Stimulated activated CD8-positive, alpha-beta memory T cell treated with anti-CD3 and anti-CD28 coated beads, Interleukin-4, amount 100 ng/mL, for 24 hours (primary cell): ENCODE results near the gene ZNF136.

ENCODE experiments used
- DNase-seq: peaks from one replicate; pipeline ENCODE4 v3.0.0-alpha.2; 2020; ENCODE audit warnings: low read depth

Gene ZNF136

GRCh38 chr19:12162882-12163806, at the start of gene ZNF136:
TSS of gene ZNF136 (plus strand) at chr19:12163096. CDS start at chr19:12163204, 108 bp downstream.
- DNase-seq = peak; percentile 86

- no peak for DNase-seq
Observed at GRCh38 chr19:12113121-12113520, 49.8 kb upstream of the ZNF136 start.

DNA sequence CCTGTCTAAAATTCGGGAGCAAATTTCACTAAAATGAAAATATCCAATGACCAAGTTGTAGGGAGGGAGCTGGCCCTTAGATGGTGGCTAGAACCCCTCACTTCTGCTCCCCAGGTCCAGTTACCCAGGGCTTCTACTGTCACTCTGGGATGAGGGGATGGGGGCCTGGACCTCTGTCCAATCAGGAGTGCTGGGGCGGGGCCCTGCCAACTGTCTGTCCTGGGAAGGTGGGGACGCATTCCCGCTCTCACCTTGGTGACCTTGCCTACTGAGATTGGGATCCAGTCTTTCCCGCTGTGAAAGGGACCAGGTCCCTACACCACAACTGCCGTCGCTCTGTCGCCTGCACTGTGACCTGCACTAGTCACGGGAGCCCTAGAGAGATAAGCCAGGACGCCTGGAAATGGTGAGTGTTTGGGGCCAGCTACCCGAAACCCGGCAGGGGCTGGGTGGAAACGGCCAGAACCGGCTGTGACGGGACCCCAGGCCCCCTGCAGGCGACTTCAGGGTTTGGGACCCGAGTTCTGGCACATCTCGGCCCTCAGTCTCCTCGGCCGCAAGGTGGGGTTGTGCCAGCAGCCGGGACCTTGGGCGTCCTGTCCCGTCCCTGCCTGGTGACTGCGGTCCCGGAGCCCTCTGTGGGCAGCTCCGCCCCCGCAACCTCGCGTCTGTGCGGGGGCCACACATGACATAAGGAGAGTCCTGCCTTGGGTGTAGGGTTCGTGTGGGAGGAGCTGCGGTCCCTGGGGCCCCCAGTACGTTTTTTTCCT, 45.5 kb upstream of the ZNF136 start:
- DNase-seq = no peak

DNA sequence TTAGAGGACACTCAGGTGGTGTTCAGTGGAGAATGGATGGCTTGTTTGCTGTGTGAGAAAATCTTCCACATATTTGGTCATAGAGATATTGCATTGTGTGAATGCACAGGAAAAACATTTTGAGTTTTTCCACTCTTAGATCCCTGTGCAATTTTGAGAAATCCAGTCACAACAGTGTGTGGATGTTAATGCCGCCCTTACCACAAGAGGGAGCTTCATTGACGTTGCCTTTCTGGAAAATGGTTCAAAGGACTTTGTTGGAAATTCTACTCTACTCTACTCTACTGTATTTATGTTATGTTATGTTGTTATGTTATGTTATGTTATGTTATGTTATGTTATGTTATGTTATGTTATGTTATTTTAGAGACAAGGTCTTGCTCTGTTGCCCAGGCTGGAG, 36.2 kb upstream of the ZNF136 start:
- DNase-seq = no peak

DNA sequence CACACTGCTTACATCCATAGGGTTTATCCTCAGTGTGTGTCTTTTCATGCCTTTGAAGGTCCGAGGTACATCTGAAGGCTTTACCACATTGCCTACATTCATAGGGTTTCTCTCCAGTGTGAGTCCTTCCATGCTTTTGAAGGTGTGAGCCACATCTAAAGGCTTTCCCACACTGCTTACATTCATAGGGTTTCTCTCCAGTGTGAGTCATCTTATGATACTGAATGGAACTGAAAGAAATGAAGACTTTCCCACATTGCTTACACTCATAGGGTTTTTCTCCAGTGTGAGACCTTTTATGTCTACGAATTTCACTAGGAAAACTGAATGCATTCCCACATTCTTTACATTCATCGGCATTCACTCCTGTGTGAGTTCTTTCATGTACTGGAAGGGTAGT, 29.8 kb upstream of the ZNF136 start:
- no peak for DNase-seq

DNA sequence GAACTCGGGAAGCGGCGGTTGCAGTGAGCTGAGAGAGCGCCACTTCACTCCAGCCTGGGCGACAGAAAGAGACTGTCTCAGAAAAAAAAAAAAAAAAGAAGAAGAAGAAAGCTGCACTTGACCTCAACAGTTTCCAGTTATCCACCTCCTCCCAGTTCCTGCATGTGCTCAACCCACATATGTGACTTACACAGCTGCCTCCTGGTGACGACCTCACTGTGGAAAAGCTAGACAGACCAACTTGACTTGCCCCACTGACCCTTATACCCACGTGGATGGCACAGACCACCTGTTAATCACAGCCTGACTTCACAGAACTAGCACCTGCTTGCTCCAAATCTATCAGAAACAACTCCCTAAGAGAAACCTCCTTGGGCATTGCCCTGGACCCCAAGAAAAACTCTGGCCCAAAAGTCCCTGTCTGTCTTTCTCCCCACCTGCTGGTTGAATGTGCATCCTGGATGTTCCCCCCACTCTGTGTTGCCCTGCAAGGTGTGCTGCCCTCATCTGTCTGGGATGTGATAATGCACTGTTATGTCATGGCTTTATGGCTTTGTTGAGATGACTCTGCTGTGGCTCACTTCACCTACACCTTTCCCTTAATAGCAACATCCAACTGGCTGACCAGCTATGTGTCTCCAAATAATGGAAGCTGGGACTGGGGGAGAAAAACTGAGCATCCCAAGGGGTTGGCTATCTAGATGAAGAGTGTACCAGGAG, 25.5 kb upstream of the ZNF136 start:
- no peak for DNase-seq

DNA sequence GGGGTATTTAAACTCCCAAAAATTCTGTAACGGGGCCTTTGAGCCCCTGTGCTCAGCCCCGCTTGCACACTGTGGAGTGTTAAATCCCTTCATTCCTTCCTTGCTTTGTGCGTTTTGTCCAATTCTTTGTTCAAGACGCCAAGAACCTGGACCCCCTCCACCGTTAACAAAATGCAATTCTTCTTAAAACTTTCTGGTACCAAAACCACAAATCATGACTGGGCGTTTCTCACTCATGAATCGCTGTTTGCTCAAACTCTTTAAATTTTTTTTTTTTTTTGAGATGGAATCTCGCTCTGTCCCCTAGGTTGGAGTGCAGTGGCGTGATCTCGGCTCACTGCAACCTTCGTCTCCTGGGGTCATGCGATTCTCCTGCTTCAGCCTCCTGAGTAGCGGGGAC, 23.6 kb upstream of the ZNF136 start:
- DNase-seq = no peak

- peak; percentile 89 for DNase-seq
Observed at GRCh38 chr19:12139885-12140544, 22.9 kb upstream of the ZNF136 start, which contains the start of gene ZNF20. TSS of gene ZNF20 (minus strand) at chr19:12140350. CDS start at chr19:12140182, 168 bp downstream.

DNA sequence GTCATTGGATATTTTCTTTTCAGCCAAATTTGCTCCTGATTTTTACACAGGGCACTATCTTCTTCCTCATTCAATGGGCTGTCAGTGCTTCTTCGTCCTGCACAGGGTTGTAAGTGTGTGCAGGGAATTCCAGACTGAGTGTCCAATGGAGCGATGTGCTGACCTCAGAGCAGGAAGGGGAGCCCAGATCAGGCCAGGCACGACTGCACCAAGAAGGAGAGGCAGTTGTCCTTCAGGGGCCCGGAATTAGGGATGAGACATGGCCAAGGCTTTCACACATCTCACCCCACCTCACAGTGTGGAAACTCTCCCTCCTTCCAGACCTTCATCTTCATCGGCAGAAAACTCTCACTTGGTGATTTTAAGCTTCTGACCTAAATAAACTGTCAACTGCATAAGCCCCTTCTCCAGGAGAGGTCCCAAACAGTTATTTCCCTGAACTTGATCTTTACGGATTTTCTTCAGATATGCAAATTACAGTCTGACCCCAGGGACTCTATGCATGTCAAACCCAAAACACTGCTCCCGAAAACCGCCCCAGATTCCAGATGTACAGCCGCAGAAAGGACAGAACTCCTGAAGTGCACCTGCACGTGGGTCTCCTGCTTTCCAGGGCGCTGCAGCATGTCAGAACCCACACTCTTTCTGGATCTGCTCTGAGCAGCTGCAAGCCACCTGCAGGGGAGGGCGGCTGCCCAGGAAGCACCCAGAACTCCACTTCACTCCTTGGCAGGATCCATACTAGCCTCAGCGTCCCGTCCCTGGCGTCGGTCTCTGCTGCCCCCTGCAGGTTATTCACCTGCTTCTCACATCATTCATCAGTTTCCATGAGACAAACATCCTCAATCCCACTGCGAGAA, 22.1 kb upstream of the ZNF136 start:
- DNase-seq = peak; percentile 72

DNA sequence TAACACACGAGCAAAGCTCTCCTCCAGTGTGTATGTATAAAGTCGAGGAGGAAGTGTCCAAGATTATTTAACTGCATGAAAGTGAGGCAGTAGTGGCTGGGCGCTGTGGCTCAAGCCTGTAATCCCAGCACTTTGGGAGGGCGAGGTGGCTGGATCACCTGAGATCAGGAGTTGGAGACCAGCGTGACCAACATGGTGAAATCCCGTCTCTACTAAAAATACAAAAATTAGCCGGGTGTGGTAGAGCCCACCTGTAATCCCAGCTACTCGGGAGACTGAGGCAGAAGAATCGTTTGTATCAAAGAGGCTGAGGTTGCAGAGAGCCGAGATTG, 21.5 kb upstream of the ZNF136 start:
- no peak for DNase-seq

GRCh38 chr19:12145348-12145747, 17.5 kb upstream of the ZNF136 start:
- no peak for DNase-seq

DNA sequence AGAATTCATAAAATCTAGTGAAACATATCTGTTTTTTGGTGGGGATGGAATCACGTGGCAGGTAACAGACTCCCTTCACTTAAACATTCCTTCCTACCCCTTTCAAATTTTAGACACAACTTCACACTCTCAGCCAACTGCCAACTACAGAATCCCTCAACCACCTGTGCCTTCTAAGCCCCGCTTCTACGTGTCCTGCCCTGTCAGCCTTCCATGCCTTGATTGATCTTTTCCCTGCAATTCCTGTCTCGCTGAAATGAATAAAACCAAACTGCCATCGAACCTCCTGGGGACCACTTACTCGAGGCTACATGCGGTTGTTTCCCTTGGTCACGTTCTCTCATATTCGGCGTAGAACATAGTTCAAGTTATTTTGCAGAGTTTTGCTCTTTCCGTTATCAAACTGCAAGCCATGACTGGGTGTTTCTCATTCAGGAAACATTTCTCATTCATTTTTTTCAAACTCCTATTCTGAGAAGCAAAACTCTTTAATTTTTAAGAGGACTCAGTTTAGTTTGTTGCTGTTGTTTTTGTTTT, 7.5 kb upstream of the ZNF136 start:
- no peak for DNase-seq

DNA sequence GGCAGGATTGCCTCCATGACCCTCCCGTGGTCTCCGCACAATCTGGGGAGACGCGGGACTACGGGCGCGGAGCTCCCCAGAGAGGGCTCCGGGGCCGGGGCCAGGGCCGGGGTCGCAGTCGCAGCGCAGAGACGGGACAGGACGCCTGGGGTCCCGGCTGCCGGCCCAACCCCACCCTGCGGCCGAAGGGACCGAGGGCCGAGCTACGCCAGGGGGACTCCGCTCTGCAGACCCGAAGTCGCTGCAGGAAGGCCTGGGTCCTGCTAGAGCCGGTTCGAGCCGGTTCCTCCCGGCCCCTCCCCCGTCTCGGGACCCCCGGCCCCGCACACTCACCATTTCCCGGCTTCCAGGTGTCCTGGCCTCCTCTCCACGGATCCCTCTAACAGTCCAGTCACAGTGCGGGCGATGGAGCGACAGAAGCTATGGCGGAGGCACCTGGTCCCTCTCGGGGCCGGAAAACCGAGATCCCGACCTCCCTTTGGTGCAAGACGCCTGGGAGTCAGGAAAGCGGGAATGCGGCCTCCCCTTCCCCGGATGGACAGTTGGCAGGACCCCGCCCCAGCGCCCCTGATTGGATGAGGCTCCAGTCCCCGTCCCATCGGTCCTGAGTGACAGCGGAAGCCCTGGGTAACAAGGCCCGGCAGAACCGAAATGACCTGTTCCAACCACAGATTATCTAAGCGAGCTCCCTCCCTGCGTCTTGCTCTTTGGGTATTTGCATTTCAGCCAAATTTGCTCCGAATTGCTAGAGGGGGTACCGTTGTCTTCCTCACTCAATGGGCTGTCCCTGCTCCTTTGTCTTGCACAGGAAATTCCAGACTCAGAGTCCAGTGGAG, 6.5 kb upstream of the ZNF136 start, which contains the start of gene ZNF625:
ZNF625 (minus strand) TSS at position 512 of the 836 bp plus-strand sequence; CDS start at position 336, 176 bp downstream.
- no peak for DNase-seq

- no peak for DNase-seq
Observed at GRCh38 chr19:12159773-12160414, 3.0 kb upstream of the ZNF136 start.

GRCh38 chr19:12162513-12162881, 399 bp upstream of the ZNF136 start:
- no peak for DNase-seq

DNA sequence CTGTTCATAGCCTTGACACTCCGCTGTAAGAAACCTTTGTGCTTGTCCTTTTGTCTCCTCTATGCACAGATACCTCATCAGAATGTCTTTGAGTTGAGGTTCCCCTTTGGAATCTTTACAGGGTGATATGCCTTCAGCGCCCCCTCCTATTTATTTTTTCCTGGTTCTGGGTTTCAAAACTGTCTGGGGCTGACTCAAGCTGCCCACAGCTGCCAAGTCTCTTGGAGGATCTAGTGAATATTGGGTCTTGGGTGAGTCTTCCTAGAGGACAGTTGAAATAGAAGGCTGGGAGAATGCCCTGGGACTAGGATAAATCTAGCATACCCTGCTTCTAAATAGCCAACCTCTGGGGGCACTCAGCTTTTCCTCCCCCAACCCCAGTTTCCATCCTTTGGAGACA, 930 bp downstream of the ZNF136 start:
- DNase-seq = no peak

- no peak for DNase-seq
Observed at GRCh38 chr19:12166626-12167025, 3.7 kb downstream of the ZNF136 start.

GRCh38 chr19:12180377-12180776, 17.5 kb downstream of the ZNF136 start:
- DNase-seq = no peak

GRCh38 chr19:12187625-12188024, 24.7 kb downstream of the ZNF136 start:
- DNase-seq = no peak
